ENCODE measurements around the gene CCNG2.

The CCNG2 gene

DNA sequence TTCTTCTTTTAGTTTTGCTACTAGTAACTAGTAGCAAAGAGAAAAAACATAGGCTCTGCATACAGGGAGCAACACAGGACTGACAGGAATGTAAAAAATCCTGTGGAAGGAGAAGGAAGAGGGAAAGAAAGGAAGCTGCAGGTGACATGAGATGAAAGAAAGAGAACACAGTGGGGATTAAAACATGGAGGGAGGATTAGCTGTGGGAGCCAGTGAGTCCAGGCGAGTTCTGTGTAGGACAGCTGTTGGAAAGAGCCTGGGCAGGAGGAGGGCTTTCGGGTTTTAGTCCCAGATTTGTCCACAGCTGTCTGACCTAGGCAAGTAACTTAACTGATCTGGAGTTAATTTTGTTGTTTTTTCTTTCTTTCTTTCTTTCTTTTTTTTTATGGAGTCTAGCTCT, 21.6 kb downstream of the CCNG2 start:
- no peak for DNase-seq (ENCODE audit: low spot score)

DNA sequence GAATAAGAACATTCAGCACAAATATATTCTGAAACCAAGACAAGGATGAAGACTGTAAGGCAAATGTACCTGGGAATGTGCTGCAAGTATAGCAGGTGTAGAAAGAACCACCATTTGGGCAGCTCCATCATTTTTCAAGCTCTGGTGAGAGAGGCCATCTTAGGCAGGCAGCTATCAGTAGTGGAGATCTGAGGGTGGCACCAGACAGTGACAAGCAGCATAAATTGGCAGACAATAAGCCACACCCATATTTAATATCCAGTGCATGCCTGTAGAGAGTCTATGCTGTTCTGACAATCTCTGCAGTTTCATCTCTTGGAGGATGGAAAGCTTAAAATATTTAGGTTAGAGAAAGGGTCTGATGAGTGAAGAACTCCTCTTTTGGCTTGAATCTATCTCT, 22.5 kb downstream of the CCNG2 start:
- no peak for DNase-seq (ENCODE audit: low spot score)

DNA sequence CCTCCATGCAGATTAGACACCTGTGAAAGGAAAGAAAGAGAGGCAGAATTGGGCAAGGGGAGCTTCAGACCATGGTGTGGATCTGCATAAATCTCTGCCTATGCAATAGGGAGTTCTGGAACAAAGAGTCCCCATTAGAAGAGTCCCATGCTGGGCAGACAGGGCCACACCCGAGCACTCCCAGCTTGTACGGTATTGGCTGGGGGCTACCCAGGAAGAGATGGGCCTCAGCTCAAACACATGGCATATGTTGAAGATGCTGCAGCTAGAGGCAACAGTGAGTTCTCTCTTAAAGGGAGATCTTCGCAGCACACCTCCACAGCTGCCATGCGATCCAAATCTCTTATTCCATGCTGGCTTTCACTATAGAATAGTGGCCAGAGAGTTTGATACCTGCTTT, 24.7 kb downstream of the CCNG2 start:
- no peak for DNase-seq (ENCODE audit: low spot score)

DNA sequence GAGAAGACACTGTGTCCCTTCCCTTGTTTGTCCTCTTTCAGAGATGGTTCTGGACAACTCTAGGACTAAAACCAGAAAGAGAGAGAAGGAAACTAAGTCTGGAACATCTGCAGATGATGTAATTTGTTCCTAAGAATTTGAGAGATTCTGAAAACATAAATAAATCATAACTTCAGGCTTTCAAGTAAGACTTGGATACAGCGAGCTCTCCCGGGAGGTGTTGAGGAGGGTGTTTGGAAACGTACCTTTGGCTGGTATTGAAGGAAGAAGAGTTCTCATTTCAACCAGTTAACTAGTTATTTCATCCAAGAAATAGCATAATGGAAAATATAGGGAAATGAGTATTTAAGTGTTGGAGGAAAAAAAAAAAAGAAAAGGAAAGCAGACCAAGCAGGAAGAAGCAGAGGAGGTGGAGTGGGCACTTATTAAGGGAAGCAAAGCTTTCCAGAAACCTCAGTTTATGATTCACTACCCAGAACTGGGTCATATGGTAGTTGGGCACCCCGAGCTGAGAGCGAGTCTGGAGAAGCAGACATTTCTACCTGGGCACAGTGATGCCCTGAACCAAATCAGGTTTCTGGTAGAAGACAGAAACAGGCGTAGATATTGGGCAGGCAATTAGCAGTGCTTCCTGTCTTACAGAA, 26.9 kb downstream of the CCNG2 start:
- DNase-seq (ENCODE audit: low spot score): no peak

DNA sequence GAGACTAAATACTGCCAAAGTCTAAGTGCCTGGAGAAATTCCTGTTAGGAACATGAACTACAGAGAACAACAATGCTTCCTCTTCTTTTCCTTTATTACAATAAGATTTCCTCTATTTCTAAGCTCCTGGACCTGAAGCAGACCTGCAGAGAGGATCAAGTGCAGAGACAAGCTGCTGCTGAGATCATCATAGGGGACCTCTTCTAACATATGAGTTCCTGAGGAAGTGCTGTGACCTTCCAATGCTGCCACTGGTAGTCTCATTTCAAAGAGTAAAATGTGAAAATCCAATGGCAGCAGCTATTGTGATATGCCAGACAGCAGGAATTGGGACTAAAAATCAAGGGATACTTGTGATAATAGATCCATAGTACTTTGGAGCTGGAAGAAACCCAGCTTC, 28.0 kb downstream of the CCNG2 start:
- no peak for DNase-seq (ENCODE audit: low spot score)

DNA sequence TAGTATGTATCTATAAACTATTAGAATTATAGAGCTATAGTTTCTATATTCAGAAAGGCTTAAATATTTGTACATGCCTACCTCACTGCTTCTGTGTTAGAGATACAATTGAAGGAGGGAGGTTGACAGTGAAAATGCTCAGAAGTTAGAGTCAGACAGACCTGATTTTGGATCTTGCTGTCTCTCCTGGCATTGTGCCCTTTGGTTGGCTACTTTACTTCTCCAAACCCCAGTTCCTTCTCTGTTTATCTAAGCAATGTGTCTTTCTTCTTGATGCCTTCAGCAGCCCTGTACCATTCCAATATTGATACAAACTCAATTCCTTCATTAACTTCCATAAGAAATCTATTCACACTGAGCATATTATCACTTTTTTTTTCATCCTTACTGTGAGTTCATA, 28.7 kb downstream of the CCNG2 start:
- no peak for DNase-seq (ENCODE audit: low spot score)

DNA sequence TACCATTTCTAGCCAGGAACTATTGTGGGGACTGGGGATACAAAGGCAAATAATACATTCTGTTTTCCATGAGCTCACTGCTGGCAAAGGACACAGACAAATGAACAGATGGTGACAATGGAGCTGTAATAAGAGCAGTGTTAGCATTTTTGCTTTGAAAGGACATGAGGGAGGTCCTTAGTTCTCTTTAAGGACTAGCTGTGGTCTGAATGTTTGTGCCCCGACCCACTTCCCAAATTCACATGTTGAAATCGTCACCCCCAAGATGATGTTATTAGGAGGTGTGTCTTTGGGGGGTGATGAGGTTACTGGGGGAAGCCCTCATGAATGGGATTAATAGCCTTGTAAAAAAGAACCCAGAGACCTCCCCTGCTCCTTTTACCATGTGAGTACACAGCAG, 30.3 kb downstream of the CCNG2 start:
- no peak for DNase-seq (ENCODE audit: low spot score)

DNA sequence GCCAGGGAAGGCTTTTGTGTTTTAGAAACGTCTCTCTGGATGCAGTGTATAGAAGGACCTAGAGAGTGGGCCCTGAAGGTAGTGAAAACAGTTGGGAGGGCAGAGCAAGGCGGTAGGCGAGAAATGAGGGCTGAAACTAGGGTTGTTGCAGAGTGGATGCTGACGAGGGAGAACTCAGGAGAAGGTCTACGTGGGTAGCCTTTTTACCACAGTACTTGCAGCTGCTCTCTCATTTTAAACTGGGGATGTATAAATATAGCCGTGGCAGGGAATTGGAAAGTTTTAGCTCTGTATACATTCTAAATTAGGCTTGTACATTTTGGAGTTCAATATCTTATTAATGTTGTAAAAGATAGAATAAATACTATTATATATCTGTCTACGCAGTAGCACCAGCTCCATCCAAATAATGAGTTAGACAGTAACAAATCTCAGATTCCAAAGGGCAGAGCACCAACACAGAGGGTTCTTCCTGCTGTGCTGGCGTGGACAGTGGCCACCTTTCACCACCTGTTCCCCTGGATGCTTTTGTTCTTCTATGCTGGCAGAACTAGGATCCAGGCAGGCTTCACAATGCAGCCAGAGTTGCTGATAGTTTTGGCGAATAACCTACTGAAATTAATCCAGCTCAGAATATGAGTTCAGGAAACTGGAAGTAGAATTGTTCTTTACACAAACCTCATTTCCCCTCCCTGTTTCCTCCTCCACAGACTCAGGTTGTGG, 31.7 kb downstream of the CCNG2 start:
- no peak for DNase-seq (ENCODE audit: low spot score)

DNA sequence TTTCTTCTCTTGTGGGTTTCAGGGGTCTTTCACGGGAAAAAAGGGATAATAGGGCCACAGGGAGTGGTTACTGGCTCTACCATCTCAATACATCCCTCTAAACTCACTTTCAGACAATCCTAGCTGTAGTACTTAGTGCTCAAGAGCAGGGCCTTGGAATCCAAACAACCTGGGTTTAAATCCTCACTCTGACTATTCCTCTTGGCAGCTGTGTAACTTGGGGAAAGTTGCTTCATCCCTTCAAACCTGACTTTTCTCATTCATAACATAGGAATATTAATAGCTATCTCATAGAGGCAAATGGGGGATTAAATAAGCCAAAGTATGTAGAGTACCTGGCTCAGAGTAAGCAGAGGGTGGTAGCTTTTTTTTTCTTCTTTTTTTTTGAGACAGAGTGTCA, 32.4 kb downstream of the CCNG2 start:
- DNase-seq (ENCODE audit: low spot score): no peak

DNA sequence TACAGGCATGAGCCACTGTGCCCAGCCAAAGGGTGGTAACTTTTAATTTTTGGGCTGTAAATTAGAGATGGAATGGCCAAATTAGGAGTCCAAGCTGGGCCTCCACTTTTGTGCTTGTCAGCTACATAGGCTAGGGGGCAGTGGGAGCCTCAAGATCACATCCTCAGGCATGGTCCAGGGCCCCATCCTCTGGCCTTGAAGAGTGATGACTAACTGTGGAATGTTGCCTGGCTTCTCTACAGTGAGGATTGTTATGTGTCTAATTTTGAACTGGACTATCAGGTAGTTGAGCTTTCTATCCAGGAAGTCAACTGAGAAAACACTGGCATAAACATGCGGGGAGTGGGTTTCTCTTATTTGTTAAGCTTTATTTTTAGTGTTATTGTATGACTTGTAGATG, 33.0 kb downstream of the CCNG2 start:
- peak; percentile 68 for DNase-seq (ENCODE audit: low spot score)

DNA sequence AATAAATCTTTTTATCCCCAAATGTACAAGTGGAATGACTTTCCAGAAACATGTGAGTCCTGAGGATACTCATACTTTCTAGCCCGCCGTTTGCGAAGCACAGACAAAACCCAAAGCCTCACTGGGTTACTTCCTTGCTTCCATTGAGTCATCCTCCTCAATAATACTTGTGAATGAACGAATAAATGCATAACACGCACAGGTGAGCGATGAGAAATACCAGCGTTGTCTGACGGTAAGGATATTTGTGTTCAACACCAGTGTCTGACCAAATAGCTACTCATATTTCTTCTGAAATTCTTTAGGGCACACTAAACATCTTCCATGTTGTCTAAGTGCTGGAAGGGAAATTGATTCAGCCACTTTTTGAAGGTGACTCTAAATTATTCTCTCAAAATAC, 36.0 kb downstream of the CCNG2 start:
- no peak for DNase-seq (ENCODE audit: low spot score)

DNA sequence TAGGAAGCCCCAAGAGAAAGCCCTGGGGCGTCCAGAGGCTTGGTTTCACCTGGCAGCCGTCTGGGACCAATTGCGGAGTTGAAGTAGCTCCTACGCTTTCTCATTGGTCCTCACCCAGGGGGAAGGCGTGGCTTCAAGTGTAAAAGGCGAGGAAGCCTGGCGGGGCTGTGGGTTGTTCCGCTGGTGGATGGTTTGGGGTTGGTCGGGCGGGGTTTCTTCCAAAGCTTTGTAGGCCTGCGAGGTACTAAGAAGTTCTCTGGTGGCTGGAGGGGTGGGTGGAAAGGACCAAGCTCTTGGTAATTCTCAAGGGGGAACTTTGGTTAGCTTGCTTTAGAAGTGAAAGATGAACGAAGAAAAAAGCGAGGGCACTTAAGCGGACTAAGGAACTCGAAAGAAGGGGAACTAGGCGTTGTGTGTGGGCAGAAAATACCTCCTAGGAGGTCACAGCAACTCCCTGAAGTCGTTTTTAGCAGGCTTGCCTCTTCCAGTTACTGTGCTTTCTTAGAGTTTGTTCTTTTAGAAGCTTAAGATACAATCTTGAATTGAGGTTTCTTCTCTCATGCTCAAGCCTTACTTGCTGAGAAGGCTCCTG, 36.6 kb downstream of the CCNG2 start:
- DNase-seq (ENCODE audit: low spot score): no peak

DNA sequence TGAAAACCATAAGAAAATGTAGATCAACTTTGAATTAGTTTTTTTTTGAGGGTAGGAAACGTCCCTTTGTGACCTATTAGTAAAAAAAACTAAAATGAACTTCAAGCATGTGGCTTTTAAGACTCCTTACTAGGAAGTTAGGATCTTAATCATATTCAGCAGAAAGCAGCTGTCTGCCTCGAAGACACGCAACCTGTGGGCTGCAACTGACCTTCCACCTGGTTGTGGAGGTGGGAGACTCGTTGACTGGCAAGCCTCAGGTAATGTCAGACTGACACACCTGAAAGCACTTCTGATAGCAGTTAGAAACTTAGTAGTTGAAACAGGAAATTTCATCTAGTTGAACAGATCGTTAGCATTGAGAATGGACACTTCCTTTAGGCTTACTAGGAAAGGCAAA, 37.4 kb downstream of the CCNG2 start:
- no peak for DNase-seq (ENCODE audit: low spot score)

DNA sequence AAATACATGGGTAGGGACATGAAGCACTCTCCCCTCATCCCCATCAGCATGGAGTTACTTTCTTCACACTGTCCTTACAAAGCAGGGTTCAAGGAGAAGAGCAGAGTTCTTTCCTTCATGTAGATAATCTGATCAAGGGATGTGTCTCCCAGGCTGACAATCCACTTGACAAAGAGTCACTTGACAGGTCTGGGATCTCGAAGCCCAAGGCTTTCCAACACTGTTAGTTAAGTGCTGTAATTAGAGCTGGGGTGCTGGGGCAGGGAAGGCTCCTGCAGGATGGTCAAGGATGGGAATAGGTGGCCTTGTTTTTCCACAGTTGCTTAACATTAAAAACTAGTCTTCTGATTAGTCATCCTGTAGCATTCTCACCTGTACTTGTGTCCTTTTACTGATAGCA, 38.0 kb downstream of the CCNG2 start:
- no peak for DNase-seq (ENCODE audit: low spot score)

DNA sequence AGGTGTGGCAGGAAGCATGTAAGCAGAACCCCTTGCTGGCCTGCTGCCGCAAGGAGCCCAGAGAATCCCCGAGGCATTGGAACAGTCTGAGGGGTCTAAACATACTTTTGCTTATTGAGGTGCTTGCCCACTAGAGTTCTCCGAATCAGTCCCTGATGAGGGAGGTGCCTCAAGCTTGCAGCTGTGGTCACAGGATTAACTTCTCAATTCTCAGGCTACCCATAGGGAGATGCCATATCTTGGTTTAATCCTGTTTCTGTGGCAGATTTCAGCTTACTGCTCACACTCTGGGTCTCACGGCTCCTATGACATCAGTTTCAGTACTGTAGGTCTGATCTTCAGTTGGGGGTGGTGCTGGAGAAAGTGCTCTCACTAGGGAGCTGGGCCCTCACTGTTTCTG, 39.9 kb downstream of the CCNG2 start:
- no peak for DNase-seq (ENCODE audit: low spot score)

DNA sequence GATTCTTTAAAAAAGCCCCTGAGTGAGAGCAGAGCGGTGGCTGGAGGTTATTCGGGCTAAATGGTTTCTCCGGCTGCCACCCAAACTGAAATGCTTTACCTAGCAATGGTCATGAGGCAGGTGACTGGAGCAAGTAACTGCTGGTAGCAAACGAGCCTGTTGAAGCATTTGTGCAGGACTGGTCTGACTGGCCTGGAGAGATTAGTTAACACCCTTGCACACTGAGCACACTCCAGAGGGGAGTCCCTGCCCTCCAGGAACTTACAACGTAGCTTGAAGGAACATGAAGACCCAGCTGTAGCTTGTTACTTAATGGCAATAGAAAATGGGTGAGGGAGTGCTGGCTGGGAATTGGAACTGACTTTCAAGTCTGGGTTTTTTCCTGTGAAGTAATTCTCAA, 40.4 kb downstream of the CCNG2 start:
- no peak for DNase-seq (ENCODE audit: low spot score)

DNA sequence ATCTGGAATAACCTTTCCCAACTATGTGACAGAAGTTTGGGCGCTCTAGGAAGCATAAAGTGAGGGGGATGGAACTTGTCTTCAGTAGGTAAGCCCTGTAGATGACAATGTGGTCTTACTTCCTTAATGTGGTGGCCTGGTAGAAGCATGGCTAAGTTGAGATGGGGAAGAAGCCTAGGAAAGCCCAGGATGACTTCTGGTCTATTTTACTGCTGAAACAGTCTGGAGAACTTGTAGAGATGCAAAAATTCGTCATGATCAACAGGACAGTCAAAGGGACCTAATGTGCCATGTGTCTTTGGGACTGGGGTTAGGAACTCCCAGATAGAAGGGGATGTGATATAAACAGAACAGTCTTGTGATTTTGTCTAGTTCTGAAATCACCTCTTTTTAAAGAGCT, 40.8 kb downstream of the CCNG2 start:
- DNase-seq (ENCODE audit: low spot score): no peak

DNA sequence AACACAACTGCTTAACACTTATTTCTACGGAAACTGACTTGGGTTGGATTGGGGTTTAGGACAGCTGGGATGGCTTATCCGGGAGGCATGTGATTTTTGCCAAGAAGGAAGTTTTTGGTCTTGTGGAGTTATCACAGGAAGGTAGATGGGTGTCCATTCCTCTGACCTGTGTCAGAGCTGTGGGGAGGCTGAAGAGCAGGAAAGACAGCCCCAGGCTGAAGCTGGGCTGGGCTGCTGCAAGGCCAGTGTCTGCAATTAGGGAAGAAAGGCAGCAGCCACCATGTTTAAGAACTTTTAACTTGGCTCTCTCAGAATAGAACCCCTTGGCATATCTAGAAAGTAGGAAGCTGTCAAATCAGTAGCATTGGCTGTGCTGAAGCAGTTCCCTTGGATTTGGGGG, 42.3 kb downstream of the CCNG2 start:
- no peak for DNase-seq (ENCODE audit: low spot score)

DNA sequence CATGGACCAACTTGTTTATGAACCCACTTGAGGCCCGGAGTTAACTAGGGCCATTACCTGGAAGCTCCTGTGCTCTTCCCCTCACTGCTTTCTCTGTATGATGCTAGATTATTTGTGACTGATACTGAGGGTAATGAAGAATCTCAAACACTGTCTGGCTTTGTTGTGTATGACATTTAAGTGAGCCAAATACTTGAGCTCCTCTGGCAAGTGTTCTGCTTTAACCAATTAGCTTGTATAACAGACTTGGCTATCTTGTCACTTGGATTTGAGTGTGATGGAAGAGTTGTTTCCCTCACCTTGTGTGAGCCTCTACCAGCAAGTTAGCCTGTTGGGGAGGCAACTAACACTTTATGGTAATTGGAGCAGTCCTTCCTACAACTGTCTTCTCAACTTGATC, 42.7 kb downstream of the CCNG2 start:
- DNase-seq (ENCODE audit: low spot score): no peak

DNA sequence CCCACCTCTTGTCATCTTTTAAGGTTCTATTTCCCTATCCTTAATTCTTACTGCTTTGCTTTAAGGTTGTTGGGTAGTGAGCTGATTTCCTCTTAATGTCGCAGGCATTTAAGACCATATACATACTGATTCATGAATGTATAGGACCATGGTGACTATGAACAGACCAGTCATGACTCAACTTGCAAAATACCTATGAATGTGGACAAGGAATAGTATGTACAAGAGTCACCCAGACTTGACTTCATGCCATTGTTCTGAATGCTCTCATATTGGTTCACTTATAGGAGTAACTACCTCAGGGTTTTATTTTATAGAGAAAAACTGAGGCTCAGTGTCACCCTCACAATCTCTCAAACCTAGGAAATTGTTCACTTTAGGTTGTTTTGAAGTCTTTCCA, 44.3 kb downstream of the CCNG2 start:
- DNase-seq (ENCODE audit: low spot score): peak; percentile 30

DNA sequence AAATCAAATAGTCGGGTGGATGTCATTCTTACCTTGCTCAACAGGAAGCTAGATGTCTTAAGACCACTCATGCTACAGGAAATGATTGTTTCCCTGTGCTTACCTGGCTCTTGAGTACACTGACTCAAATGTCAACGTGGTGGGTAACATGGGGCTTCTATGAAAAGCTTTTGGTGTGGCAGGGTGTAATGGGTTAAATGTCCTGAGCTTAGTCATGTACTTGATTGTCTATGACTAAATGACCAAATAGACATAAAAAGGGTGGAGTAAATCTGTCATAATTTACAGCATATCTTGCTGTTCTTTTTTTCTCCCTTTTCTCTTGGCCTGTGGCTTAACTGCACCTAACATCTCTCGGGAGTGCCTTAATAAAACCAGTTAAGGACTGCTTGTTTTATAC, 44.9 kb downstream of the CCNG2 start:
- peak; percentile 45 for DNase-seq (ENCODE audit: low spot score)

DNA sequence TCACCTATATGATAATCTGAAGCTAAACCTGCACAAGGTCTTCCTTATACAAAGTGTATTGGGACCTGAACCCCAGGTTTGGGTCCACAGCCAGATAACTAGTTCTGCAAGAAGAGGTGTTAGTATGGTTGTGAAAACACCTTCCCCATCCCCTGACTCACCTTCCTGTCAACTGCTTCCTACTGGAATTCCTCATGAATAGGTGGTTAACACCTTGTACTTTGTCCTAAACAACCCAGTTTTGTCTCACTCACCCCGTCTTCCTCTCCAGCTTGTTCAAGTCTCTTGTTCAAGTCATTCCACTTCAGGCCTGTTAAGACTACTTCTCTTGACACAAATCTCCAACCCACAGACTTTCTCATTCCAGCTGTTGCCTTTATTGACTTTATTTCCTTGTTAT, 45.5 kb downstream of the CCNG2 start:
- DNase-seq (ENCODE audit: low spot score): peak; percentile 68

DNA sequence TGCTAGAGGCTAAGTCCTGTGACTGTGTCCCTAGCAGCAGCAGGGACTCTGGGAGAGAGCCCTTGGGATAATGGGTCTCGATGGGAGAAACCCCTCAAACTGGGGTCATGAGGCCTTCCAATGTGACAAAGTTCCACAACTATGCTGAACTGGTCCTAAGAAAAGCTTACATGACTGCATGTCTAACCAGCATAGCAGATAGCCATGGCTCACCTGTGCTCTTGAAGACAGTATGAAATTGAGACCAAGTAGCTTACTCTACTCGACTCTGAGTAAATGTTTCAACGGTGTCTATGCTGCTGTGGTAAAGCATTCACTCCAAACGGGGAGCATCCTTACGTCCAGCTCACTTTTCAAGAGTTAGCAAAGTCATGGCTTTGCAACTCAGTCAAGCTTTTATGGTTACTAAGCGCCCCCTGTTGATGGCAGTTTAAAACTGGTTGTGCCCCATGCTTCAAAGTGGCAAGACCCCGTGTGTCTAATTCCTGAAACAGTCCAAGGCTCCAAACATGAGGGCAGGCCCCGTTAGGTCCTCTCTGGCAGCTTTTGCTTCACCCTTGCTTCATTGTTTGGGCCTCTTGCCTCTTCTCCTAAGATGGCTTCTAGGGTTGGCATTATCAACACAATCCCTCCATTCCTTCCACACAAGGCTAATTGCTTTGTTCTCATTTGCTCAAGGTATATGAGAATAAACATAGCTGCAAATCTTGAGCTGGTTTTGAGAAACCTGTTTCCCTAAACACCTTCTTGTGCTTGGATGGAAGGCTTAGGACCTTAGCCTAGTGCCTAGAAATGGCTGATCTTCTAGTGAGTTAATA, 46.6 kb downstream of the CCNG2 start:
- peak; percentile 79 for DNase-seq (ENCODE audit: low spot score)
